Measurements from ENCODE around the gene ADAM12. TPM values are rescaled to one million over a fixed set of nuclear protein-coding genes. Genes with fewer than 3 reads are reported as not detected.

ADAM12 gene
- total and polyA plus RNA-seq, 7 donors = under 0.01 to 0.82 (median 0.46) TPM; not detected in 1

DNA sequence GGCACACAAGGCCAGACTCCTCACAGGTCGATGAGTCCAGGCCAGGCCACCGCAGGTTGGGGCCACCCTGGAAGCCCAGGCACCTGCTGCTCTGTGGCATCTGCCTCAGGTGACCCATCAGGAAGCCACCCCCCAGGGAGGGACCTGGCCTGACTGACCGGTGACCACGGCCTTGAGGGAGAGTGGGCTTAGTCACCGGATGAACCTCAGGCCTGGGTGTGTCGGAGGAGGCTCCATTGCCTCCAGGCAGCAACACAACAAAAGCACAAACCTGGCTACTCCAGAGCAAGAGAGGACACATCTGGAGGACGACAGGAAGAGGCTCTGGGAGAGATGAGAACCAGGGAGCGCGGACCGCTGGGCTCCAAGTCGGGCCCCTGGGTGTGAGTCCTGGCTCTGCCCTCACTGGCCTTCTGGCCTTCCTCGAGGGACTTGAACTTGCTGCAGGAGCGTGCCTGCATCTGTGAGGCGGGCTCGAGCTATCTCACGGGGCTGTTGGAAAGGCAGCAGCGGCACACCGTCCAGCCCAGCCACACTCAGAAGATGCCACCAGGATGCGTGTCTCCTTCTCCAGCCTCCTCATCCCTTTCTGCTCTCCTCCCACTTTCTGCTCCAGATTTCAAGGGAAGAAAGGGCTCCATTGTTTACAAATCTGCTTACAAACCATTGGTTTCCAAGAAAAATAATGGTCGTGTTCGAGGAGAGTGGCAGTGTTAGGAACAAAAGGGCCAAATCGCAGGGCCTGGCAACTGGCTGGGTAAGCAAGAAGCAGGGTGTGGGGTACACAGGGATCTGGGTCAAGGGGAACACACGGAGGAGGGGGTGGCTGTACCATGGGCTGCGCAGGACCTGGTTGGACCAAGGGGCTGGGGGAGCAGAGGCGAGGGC, 152.9 kb downstream of the ADAM12 start:
- WGBS, 2 donors = 90 to 91% methylated on average over 25 of the region's 25 CpGs

DNA sequence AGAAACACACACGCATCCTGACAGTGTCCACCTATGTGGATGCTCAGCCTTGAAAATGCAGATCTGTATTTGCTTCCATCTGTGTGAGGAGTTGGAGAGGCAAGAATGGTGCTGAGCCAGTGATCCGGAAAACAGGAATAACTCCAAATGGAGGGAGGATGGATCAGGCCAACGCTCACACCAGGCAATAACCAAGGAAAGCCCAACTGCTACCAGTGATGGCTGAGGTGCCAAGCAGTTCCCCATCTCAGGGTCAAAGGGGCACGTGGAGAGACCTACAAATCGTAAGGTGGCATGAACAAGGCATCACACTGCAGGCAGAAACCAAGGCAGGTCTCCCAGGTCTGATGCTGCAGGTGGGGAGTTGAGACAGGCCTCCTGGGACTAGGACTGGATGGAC, 153.6 kb downstream of the ADAM12 start:
- Histone ChIP-seq H3K36me3 (no peaks in the 10 kb centered on the region), H3K4me1 (no peaks in the 10 kb centered on the region), H3K4me3 (no peak overlapping the region), H3K27ac (no peak overlapping the region), H3K9me3 (no peaks in the 10 kb centered on the region), H3K27me3 (peaks cover 0 to 6% (median 0%) of the 10 kb centered on the region in 3 donors)
- intact Hi-C loops (cut with DNase I) = no loop called here
- TF ChIP-seq POLR2AphosphoS5 (IDR thresholded peaks at IDR 0.05) = no peak
- no peak for TF ChIP-seq CTCF (IDR thresholded peaks at IDR 0.05)
- no peak for TF ChIP-seq EP300 (IDR thresholded peaks at IDR 0.05)
- TF ChIP-seq POLR2A (IDR thresholded peaks at IDR 0.05) = no peak
- 76 to 87% methylated on average over 5 of the region's 5 CpGs for WGBS, 2 donors
- DNase-seq = no peak

More for the DNA sequence above, 152.9 kb downstream of the ADAM12 start:
- intact Hi-C loops (cut with DNase I) = no loop called here
- Histone ChIP-seq H3K36me3 (no peaks in the 10 kb centered on the region), H3K4me1 (no peaks in the 10 kb centered on the region), H3K4me3 (no peak overlapping the region), H3K27me3 (peaks cover 0 to 6% (median 0%) of the 10 kb centered on the region in 3 donors), H3K27ac (no peak overlapping the region), H3K9me3 (no peaks in the 10 kb centered on the region)
- TF ChIP-seq POLR2A (IDR thresholded peaks at IDR 0.05) = no peak
- TF ChIP-seq CTCF (IDR thresholded peaks at IDR 0.05) = no peak
- no peak for TF ChIP-seq EP300 (IDR thresholded peaks at IDR 0.05)
- TF ChIP-seq POLR2AphosphoS5 (IDR thresholded peaks at IDR 0.05) = no peak
- no peak for DNase-seq

DNA sequence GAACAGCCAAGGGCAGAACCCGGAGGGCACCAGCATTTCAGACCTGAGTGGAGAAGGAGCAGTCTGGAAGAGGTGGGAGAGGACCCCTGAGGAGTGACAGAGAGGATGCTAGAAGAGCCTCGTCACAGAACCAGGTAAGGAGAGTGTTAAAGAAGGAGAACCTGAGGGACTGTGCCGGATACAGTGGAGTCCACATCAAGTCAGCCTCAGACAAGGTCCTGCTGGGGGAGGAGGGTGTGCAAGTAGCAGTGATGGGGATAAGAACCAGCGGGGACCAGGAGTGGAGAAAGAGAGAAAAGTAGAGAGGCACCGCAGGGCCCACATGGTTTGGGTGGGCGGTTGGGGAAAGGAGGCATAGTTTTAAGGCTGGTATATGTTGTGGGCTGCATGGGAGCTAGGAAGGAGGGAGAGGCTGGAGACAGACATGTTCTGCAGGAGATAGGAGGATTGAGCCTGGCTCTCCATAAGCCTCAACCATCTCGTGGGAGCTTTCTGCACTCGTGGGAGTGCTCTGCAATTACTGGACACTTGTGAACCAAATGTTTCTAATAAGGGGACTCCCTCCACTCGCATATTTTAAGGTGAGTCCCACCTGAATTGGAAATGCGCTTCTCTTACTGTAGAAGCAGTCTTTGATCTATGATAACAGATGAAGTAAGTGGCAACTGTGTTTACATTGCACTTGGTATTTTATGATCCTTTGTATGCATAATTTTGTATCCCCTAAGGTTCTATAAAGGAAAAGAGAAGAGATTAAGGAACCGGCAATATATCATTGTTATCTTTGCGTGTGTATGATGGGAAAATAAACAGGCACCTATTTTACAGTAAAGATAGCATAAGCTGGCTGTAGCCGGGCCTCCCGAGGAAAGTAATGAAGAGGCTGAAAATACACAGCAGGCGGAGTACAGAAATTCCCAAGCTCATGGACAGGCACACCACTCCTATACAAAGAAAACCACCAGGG, 154.8 kb downstream of the ADAM12 start:
- WGBS, 2 donors = 39 to 76% methylated on average over 15 of the region's 15 CpGs
- Histone ChIP-seq H3K4me1 (no peaks in the 10 kb centered on the region), H3K4me3 (no peak overlapping the region), H3K27me3 (peaks cover 0 to 6% (median 0%) of the 10 kb centered on the region in 3 donors), H3K27ac (no peak overlapping the region), H3K9me3 (no peaks in the 10 kb centered on the region), H3K36me3 (no peaks in the 10 kb centered on the region)
- intact Hi-C loops (cut with DNase I) = no loop called here
- no peak for TF ChIP-seq POLR2AphosphoS5 (IDR thresholded peaks at IDR 0.05)
- no peak for DNase-seq

DNA sequence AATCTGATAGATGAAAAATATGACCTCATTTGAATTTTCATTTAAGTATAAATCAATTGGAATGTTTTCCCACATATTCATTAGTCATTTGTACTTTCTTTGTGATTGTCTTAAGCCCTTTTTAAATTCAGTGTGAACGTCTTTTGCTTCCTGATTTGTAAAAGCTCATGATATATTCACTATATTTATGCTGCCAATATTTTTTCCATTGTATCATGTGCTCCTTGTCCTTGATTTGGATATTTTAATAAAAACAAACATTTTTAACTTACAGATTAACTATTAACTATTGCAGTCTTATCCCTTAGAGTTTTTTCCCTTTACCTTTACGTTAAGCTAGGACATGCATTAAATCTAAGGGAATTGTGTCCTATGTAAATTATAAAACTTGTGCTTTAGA, 157.7 kb downstream of the ADAM12 start:
- Histone ChIP-seq H3K4me1 (no peaks in the 10 kb centered on the region), H3K9me3 (no peaks in the 10 kb centered on the region), H3K4me3 (no peak overlapping the region), H3K36me3 (no peaks in the 10 kb centered on the region), H3K27ac (no peak overlapping the region), H3K27me3 (peaks cover 0 to 6% (median 0%) of the 10 kb centered on the region in 3 donors)
- 74 to 81% methylated on average over 2 of the region's 2 CpGs for WGBS, 2 donors
- intact Hi-C loops (cut with DNase I) = no loop called here
- DNase-seq = no peak
- TF ChIP-seq POLR2A (IDR thresholded peaks at IDR 0.05) = no peak
- no peak for TF ChIP-seq CTCF (IDR thresholded peaks at IDR 0.05)
- no peak for TF ChIP-seq EP300 (IDR thresholded peaks at IDR 0.05)
- TF ChIP-seq POLR2AphosphoS5 (IDR thresholded peaks at IDR 0.05) = no peak

GRCh38 chr10:126229686-126230085, 158.6 kb downstream of the ADAM12 start:
- WGBS, 2 donors = 85 to 91% methylated on average over 8 of the region's 8 CpGs
- H3K36me3 ChIP-seq = no peaks in the 10 kb centered on the region
- peaks cover 0 to 6% (median 0%) of the 10 kb centered on the region in 3 donors for H3K27me3 ChIP-seq
- H3K27ac ChIP-seq = no peak overlapping the region
- intact Hi-C loops (cut with DNase I) = no loop called here
- no peak for DNase-seq
- H3K9me3 ChIP-seq = no peaks in the 10 kb centered on the region
- no peak overlapping the region for H3K4me3 ChIP-seq
- TF ChIP-seq POLR2AphosphoS5 (IDR thresholded peaks at IDR 0.05) (no peak), EP300 (IDR thresholded peaks at IDR 0.05) (no peak), POLR2A (IDR thresholded peaks at IDR 0.05) (no peak), CTCF (IDR thresholded peaks at IDR 0.05) (no peak)
- H3K4me1 ChIP-seq = no peaks in the 10 kb centered on the region

All from sigmoid colon (tissue), 7 donors.